ENCODE measurements around the gene NRP1. TPM values are rescaled to one million over a fixed set of nuclear protein-coding genes. Genes with fewer than 3 reads are reported as not detected.

NRP1 gene
- total and polyA plus RNA-seq, 2 of the 8 experiments (the other 6 are each of a cell fraction or from before 2014, with no cell fraction given): 1.2 to 2.1 TPM

GRCh38 chr10:33370434-33370930 is 36.0 kb upstream of the NRP1 start:
- no peak overlapping the region for H2BK20ac ChIP-seq (ENCODE audit: low read length)
- no peaks in the 10 kb centered on the region for H3K36me3 ChIP-seq (ENCODE audit: control insufficient read depth in 2 of 4, insufficient read depth in 4 of 4, low read length in 3 of 4)
- H2AFZ ChIP-seq (ENCODE audit: low read length): no peak overlapping the region
- no peak overlapping the region for H2BK12ac ChIP-seq (ENCODE audit: low read depth, low read length)
- no peak overlapping the region for H4K5ac ChIP-seq (ENCODE audit: insufficient read length, low read depth, low read length)
- H3K79me1 ChIP-seq (ENCODE audit: low read depth, low read length): no peaks in the 10 kb centered on the region
- H3K9ac ChIP-seq (replicated peaks in 1 of 4; ENCODE audit: extremely low read depth in 1 of 4, low read depth in 3 of 4, low read length in 3 of 4): no peak overlapping the region
- ChIA-PET CTCF (ENCODE audit: partially characterized antibody) (interaction anchor here (0.9 kb wide), 1 partner anchor 28 kb away, joined by 3 read pairs; no protein-coding TSS in a partner anchor), POLR2A (ENCODE audit: partially characterized antibody) (no interaction called here)
- H3K4me3 ChIP-seq (ENCODE audit: extremely low read depth in 1 of 4, insufficient read depth in 2 of 4, low read depth in 3 of 4, low read length in 4 of 4): no peak overlapping the region
- no peak overlapping the region for H3K18ac ChIP-seq (ENCODE audit: extremely low read depth, low read length)
- H3K14ac ChIP-seq (ENCODE audit: insufficient read length): no peak overlapping the region
- no peak overlapping the region for H3K4me2 ChIP-seq (ENCODE audit: insufficient read depth in 1 of 2, low read depth in 2 of 2, low read length in 2 of 2)
- no peaks in the 10 kb centered on the region for H3K4me1 ChIP-seq (replicated peaks in 1 of 4; ENCODE audit: control insufficient read depth in 3 of 4, insufficient read depth in 4 of 4, low read length in 3 of 4)
- H2BK5ac ChIP-seq (ENCODE audit: low read depth, low read length): no peak overlapping the region
- H3K4ac ChIP-seq (replicated peaks; ENCODE audit: insufficient read length, low read depth, low read length): no peak overlapping the region
- no peak overlapping the region for H2BK15ac ChIP-seq (ENCODE audit: low read length)
- H4K20me1 ChIP-seq (replicated peaks in 1 of 2; ENCODE audit: control insufficient read depth in 1 of 2, insufficient read depth in 2 of 2, low read length in 2 of 2): no peaks in the 10 kb centered on the region
- H3K79me2 ChIP-seq (ENCODE audit: control insufficient read depth in 1 of 2, insufficient read depth in 2 of 2, low read length in 2 of 2): no peaks in the 10 kb centered on the region
- peaks cover 2 to 3% of the 10 kb centered on the region in 2 experiments; a peak in 2 of 4 replicates for H3K9me3 ChIP-seq (ENCODE audit: insufficient read depth in 2 of 2, low read depth in 1 of 2, low read length in 1 of 2)
- H4K8ac ChIP-seq (ENCODE audit: extremely low read depth, insufficient read depth, low read length): no peak overlapping the region
- H3K27me3 ChIP-seq (replicated peaks in 1 of 4; ENCODE audit: control insufficient read depth in 3 of 4, extremely low read depth in 1 of 4, insufficient read depth in 3 of 4, low read length in 3 of 4): no peaks in the 10 kb centered on the region
- H4K91ac ChIP-seq (replicated peaks; ENCODE audit: insufficient read length, low read length): no peak overlapping the region
- 86% methylated on average over 2 of the region's 2 CpGs; no CpG with 5 or more reads in 1 of the 2 experiments for WGBS, 2 experiments (ENCODE audit: extremely low coverage in 1 of 2, insufficient coverage in 1 of 2, insufficient read length in 1 of 2, insufficient replicate concordance in 2 of 2, low coverage in 1 of 2, low lambda C conversion rate in 2 of 2, missing lambda C conversion rate in 1 of 2)
- H3K56ac ChIP-seq (replicated peaks; ENCODE audit: insufficient read length, low read depth, low read length): no peak overlapping the region
- no peak overlapping the region for H2AK5ac ChIP-seq (ENCODE audit: low read depth, low read length)
- TF ChIP-seq ATF2 (IDR thresholded peaks at IDR 0.05; ENCODE audit: low read length) (no peak), GABPA (IDR thresholded peaks at IDR 0.05; ENCODE audit: borderline replicate concordance, insufficient read depth, low read length) (no peak), GTF2F1 (IDR thresholded peaks at IDR 0.05; ENCODE audit: borderline replicate concordance, low read depth, low read length) (no peak), BACH1 (IDR thresholded peaks at IDR 0.05; ENCODE audit: low read length) (no peak), YY1 (IDR thresholded peaks at IDR 0.05; ENCODE audit: low read depth, low read length) (no peak)
- DNase-seq (ENCODE audit: low read depth in 1 of 2, low spot score in 2 of 2) (no peak), FAIRE-seq (no peak)
- H3K23ac ChIP-seq (ENCODE audit: insufficient read length): no peak overlapping the region
- no peaks in the 10 kb centered on the region for H3K23me2 ChIP-seq (ENCODE audit: low read depth, low read length)
- no peak overlapping the region for H3K27ac ChIP-seq (ENCODE audit: low read depth, low read length)
- no peak overlapping the region for H2BK120ac ChIP-seq (replicated peaks; ENCODE audit: low read depth, low read length)
